GM12864 (cell line): ENCODE measurements around the gene OR52I2.
A peak's percentile ranks its signal among the peaks of the same experiment; 100 is the strongest.

Source experiments
- DNase-seq: peaks from one replicate; pipeline ENCODE4 v3.0.0-alpha.2; 2011; ENCODE audit warnings: low read depth
- H3K4me3 ChIP-seq: 2 replicates; pipeline ENCODE4 v1.5.1; 2011; ENCODE audit warnings: mild to moderate bottlenecking, low read depth, low read length, control low read depth
- TF ChIP-seq, protein P1 (sequence below): IDR thresholded peaks from 2 replicates; pipeline ENCODE4 v1.5.1; 2011; ENCODE audit warnings: low read depth, mild to moderate bottlenecking, moderate library complexity, low read length, control low read depth, inconsistent platforms; ENCODE audit errors: missing control alignments

Gene OR52I2

DNA sequence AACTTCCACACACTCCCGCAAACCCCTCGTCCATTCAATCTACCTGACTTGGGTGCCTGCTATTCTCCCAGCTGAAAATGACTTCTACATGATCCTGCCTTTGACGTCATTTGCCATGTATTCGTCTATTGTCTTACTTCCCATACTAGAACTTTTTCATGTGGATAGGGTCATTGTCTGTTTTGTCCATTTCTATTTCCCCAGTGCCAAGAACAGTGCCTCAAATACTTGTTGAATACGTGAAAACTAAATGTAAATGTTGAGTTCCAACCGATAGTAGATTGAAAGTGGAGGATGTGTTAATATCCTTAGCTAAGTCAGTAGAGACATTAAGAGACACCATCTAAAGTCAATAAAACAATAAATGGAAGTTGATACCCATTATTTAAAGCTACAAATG is 25.6 kb downstream of the OR52I2 start:
- DNase-seq: no peak
- TF ChIP-seq, protein P1, sequence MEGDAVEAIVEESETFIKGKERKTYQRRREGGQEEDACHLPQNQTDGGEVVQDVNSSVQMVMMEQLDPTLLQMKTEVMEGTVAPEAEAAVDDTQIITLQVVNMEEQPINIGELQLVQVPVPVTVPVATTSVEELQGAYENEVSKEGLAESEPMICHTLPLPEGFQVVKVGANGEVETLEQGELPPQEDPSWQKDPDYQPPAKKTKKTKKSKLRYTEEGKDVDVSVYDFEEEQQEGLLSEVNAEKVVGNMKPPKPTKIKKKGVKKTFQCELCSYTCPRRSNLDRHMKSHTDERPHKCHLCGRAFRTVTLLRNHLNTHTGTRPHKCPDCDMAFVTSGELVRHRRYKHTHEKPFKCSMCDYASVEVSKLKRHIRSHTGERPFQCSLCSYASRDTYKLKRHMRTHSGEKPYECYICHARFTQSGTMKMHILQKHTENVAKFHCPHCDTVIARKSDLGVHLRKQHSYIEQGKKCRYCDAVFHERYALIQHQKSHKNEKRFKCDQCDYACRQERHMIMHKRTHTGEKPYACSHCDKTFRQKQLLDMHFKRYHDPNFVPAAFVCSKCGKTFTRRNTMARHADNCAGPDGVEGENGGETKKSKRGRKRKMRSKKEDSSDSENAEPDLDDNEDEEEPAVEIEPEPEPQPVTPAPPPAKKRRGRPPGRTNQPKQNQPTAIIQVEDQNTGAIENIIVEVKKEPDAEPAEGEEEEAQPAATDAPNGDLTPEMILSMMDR: no peak
- peak overlapping the region; percentile 84 for H3K4me3 ChIP-seq

DNA sequence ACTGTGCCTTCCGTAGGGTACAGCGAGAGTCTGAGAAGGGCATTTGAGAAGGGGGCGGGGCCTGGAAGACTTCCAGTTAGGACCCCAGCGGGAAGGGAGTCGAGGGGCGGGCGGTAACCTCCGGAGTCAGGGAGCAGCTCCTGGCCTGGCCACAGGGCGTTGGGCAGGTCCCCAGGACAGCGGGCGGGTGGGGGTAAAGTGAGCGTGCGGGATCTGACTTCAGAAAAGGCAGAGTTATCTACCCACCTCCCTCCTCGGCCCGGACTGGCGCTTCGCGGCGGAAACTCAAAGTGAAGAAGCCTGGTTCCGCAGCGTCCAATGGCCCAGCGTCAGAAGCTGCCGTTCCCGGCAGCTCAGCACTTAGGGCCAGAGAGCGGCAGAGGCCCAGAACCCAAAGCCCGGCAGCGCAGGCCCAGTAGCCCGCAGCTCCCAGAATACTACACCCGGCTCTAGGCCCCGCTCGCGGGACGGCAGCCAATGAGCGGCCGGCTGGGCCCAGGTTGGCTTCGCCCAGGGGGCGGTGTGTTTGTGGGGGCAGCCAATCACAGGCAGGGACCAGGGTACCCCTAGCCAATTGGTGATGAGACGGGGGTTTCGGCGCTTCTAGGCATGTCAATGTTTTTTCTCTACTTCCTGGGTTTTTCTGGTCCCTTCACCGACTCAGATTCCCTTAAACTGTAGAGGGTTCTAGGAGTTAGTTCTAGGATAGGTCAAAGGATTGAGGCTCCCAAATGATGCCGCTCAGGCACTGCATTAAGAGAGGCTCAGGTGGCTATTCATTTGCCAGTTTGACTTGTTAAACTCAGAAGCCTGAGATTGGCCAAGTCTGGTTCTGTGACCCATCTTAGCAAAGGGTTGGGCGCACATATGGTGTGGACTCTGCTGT is 26.5 kb downstream of the OR52I2 start, which contains the start of gene TRIM68:
Gene TRIM68 (minus strand): TSS at position 451 of the 886 bp plus-strand sequence. CDS start 2,727 bp downstream, outside the sequence.
- peak; percentile 87 for DNase-seq
- H3K4me3 ChIP-seq: peak within 1 kb of the TSS; percentile 84
- TF ChIP-seq, protein P1: no peak

GRCh38 chr11:4610258-4610935 is 28.9 kb downstream of the OR52I2 start:
- TF ChIP-seq, protein P1: no peak
- H3K4me3 ChIP-seq: no peak overlapping the region; the same call in 1 of the 2 replicates
- DNase-seq: peak; percentile 15

DNA sequence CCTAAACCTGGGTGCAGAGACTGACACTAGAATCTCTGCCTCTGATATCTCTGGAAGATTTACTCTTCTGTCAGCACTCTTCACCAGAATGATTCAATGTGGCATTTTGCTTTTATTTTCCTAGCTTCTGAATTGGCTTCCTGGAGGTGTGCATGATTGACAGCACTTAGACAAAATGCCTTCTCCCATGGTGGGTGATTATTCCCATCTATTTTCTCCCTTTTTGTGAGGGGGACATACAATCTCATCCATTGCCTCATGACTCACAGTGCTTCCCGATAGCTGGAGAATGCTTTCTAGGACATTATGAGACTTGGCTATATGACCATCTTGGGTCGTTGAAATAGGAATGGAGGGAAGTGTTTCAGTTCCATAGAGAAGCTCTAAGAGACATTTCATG is 30.4 kb downstream of the OR52I2 start:
- DNase-seq: no peak
- TF ChIP-seq, protein P1: no peak
- H3K4me3 ChIP-seq: no peak overlapping the region

DNA sequence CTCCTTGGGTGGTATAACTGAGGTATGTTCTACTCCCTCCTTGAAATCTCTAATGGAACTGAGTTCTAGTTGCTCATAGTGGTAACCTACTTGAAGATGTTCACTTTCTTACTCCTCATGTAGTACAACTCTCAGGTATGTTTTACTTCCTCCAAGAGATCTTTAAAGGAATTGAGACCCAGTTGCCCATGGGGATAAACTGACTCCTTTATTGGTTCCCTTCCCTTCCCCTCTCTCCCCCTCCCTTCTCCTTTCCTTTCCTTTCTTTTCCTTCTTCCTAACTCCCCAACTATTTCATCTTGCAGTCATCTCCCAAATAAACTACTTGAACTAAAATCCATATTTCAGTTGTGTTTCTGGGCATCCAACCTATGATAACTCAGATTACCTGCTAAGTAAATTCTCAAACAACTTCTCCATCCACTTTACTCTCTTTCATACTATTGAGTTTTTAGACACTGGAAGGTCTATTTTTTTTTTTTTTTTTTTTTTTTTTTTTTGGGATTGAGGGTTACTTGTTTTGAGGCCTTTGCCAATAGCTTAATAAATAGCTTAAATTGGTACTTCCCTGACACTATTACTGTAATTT is 34.4 kb downstream of the OR52I2 start:
- no peak for DNase-seq
- no peak overlapping the region for H3K4me3 ChIP-seq
- TF ChIP-seq, protein P1: no peak

- H3K4me3 ChIP-seq: no peak overlapping the region
- TF ChIP-seq, protein P1: no peak
- DNase-seq: no peak
Observed at GRCh38 chr11:4619514-4619913, 38.0 kb downstream of the OR52I2 start.
